Omental fat pad (tissue), 4 donors: ENCODE data around the gene MMS22L. TPM values are rescaled to one million over a fixed set of nuclear protein-coding genes. Genes with fewer than 3 reads are reported as not detected.
A peak's percentile ranks its signal among the peaks of the same experiment; 100 is the strongest.

Source experiments
- ATAC-seq: fragments of 150-250 bp; one replicate; pipeline ENCODE4 v1.9.1; 2016; ENCODE audit warnings: mild to moderate bottlenecking, moderate library complexity; ENCODE audit not compliant: low FRiP score
- DNase-seq: peaks from one replicate; pipeline ENCODE4 v3.0.0-alpha.2; 2019; ENCODE audit warnings: low spot score
- total RNA-seq, 4 donors: library from RNA; depleted of rRNA; stranded (reverse); fragments of >200 nt; gene quantifications; one replicate each; pipeline ENCODE4 v1.1.0, GENCODE V29; 2016
- TF ChIP-seq, protein P1 (sequence below), 3 donors: fragments of 450-650 bp; IDR thresholded peaks; one replicate each; pipeline ENCODE4 v1.5.1; 2016 to 2017; ENCODE audit warnings: antibody characterized with exemption in 3 of 3, mild to moderate bottlenecking in 3 of 3, moderate library complexity in 2 of 3

Gene MMS22L
- total RNA-seq, 4 donors from 2014 or later: 2.0 to 9.9 (median 4.7) TPM

DNA sequence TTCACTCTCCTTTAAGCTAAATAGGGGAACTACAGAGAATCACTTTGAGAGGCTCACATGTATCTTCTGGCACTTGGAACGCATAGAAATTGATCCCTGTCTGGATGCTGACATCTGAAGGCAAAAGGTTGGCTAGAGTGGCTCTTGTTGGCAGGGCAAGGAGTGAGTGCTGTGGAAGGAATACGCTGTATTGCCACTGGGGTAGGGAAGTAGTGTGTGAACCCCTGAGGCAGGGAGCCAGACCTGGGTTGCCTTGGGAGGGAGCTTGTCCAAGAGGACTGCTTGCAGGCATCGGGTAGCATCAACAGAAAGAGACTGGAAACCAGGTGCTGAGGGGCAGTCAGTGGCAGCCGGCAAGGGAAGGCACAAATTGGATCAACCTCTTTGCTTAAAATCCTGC, 8.9 kb upstream of the MMS22L start:
- ATAC-seq (no peak), DNase-seq (no peak)
- TF ChIP-seq, protein P1, sequence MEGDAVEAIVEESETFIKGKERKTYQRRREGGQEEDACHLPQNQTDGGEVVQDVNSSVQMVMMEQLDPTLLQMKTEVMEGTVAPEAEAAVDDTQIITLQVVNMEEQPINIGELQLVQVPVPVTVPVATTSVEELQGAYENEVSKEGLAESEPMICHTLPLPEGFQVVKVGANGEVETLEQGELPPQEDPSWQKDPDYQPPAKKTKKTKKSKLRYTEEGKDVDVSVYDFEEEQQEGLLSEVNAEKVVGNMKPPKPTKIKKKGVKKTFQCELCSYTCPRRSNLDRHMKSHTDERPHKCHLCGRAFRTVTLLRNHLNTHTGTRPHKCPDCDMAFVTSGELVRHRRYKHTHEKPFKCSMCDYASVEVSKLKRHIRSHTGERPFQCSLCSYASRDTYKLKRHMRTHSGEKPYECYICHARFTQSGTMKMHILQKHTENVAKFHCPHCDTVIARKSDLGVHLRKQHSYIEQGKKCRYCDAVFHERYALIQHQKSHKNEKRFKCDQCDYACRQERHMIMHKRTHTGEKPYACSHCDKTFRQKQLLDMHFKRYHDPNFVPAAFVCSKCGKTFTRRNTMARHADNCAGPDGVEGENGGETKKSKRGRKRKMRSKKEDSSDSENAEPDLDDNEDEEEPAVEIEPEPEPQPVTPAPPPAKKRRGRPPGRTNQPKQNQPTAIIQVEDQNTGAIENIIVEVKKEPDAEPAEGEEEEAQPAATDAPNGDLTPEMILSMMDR (IDR thresholded peaks at IDR 0.05): no peak

GRCh38 chr6:97289332-97289731, 6.3 kb upstream of the MMS22L start:
- TF ChIP-seq, protein P1 (IDR thresholded peaks at IDR 0.05): no peak
- no peak for ATAC-seq
- no peak for DNase-seq

- ATAC-seq (no peak), DNase-seq (no peak)
- TF ChIP-seq, protein P1 (IDR thresholded peaks at IDR 0.05): no peak
Measured at GRCh38 chr6:97288188-97288587, 5.2 kb upstream of the MMS22L start.

DNA sequence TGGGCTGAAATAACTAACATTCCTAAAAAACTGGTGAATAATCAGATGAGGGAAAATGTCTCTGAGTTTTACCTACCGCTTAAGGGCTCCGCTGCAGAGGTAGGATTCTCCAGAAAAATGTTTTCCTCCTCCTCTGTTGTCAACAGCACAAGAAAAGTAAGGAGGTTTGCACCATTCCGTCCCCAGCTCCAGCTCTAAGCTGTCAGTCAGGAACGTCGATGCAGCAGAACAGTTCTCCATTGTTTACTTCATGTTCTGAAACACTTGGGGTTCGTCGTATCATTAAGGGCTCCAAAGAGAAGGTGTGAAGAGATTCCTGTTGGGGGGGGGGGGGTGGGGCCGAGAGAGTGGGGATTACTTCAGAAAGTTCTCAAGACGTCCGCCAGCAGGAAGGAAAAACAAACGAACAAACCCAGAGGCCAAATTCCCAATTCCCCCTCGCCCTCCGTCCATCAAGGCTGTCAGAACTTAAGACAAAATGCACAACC, 734 bp downstream of the MMS22L start:
- TF ChIP-seq, protein P1 (IDR thresholded peaks at IDR 0.05): no peak
- ATAC-seq (peak; percentile 12), DNase-seq (no peak)

GRCh38 chr6:97280766-97281165, 2.2 kb downstream of the MMS22L start:
- ATAC-seq: no peak
- no peak for DNase-seq
- TF ChIP-seq, protein P1 (IDR thresholded peaks at IDR 0.05): no peak

- TF ChIP-seq, protein P1 (IDR thresholded peaks at IDR 0.05): no peak
- ATAC-seq: no peak
Measured at GRCh38 chr6:97275804-97276203, 7.2 kb downstream of the MMS22L start.

GRCh38 chr6:97269821-97270220, 13.2 kb downstream of the MMS22L start:
- TF ChIP-seq, protein P1 (IDR thresholded peaks at IDR 0.05): no peak
- ATAC-seq: no peak

More at GRCh38 chr6:97275804-97276203, 7.2 kb downstream of the MMS22L start:
- DNase-seq: no peak

More at GRCh38 chr6:97269821-97270220, 13.2 kb downstream of the MMS22L start:
- no peak for DNase-seq
